ENCODE data around the gene EIF4G3.

Gene EIF4G3

GRCh38 chr1:20992322-20993056 is 184.2 kb downstream of the EIF4G3 start:
- no peak for DNase-seq (ENCODE audit: low spot score)

- DNase-seq (ENCODE audit: low spot score), result no peak
Observed at GRCh38 chr1:20988943-20989342, 187.8 kb downstream of the EIF4G3 start.

- DNase-seq (ENCODE audit: low spot score), result no peak
Observed at GRCh38 chr1:20987831-20988825, 188.6 kb downstream of the EIF4G3 start.

- DNase-seq (ENCODE audit: low spot score), result no peak
Observed at GRCh38 chr1:20983297-20983889, 193.3 kb downstream of the EIF4G3 start.

- no peak for DNase-seq (ENCODE audit: low spot score)
Observed at GRCh38 chr1:20982316-20982715, 194.4 kb downstream of the EIF4G3 start.

- no peak for DNase-seq (ENCODE audit: low spot score)
Observed at GRCh38 chr1:20981915-20982314, 194.8 kb downstream of the EIF4G3 start.

GRCh38 chr1:20980051-20980450 is 196.6 kb downstream of the EIF4G3 start:
- DNase-seq (ENCODE audit: low spot score), result no peak

- no peak for DNase-seq (ENCODE audit: low spot score)
Observed at GRCh38 chr1:20978413-20978812, 198.3 kb downstream of the EIF4G3 start.

GRCh38 chr1:20975668-20976067 is 201.0 kb downstream of the EIF4G3 start:
- no peak for DNase-seq (ENCODE audit: low spot score)

- DNase-seq (ENCODE audit: low spot score), result no peak
Observed at GRCh38 chr1:20974951-20975350, 201.7 kb downstream of the EIF4G3 start.

GRCh38 chr1:20974069-20974468 is 202.6 kb downstream of the EIF4G3 start:
- no peak for DNase-seq (ENCODE audit: low spot score)

- no peak for DNase-seq (ENCODE audit: low spot score)
Observed at GRCh38 chr1:20972855-20973254, 203.8 kb downstream of the EIF4G3 start.

- no peak for DNase-seq (ENCODE audit: low spot score)
Observed at GRCh38 chr1:20964540-20965484, 211.9 kb downstream of the EIF4G3 start.

- DNase-seq (ENCODE audit: low spot score), result no peak
Observed at GRCh38 chr1:20962576-20963258, 214.0 kb downstream of the EIF4G3 start.

GRCh38 chr1:20958430-20958829 is 218.3 kb downstream of the EIF4G3 start:
- DNase-seq (ENCODE audit: low spot score), result no peak

- DNase-seq (ENCODE audit: low spot score), result no peak
Observed at GRCh38 chr1:20956272-20956671, 220.4 kb downstream of the EIF4G3 start.

GRCh38 chr1:20950679-20951078 is 226.0 kb downstream of the EIF4G3 start:
- DNase-seq (ENCODE audit: low spot score), result no peak

- DNase-seq (ENCODE audit: low spot score), result no peak
Observed at GRCh38 chr1:20949871-20950590, 226.7 kb downstream of the EIF4G3 start.

- DNase-seq (ENCODE audit: low spot score), result no peak
Observed at GRCh38 chr1:20948101-20948500, 228.6 kb downstream of the EIF4G3 start.

- DNase-seq (ENCODE audit: low spot score), result no peak
Observed at GRCh38 chr1:20947409-20947808, 229.3 kb downstream of the EIF4G3 start.

Measured in left forelimb (tissue), 1 donor.